ENCODE data around the gene OTOP3. TPM values are rescaled to one million over a fixed set of nuclear protein-coding genes. Genes with fewer than 3 reads are reported as not detected.

Gene OTOP3
- total RNA-seq, 6 experiments from 2014 or later = not detected

DNA sequence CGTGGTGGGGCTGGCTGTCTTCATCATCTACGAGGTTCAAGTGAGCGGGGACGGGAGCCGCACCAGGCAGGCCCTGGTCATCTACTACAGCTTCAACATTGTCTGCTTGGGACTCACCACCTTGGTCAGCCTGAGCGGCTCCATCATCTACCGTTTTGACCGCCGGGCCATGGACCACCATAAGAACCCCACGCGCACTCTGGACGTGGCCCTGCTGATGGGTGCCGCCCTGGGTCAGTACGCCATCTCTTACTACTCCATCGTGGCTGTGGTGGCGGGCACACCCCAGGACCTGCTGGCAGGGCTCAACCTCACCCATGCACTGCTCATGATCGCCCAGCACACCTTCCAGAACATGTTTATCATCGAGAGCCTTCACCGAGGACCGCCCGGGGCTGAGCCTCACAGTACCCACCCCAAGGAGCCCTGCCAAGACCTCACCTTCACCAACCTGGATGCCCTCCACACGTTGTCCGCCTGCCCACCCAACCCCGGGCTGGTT is 5.1 kb upstream of the OTOP3 start:
- Mint-ChIP-seq H3K27ac (no peak overlapping the region), H3K27me3 (ENCODE audit: insufficient read depth) (peaks cover 58% of the 10 kb centered on the region), H3K4me1 (ENCODE audit: low read depth) (no peaks in the 10 kb centered on the region), H3K36me3 (ENCODE audit: low read depth) (no peaks in the 10 kb centered on the region), H3K9me3 (no peaks in the 10 kb centered on the region), H3K4me3 (no peak overlapping the region)
- DNase-seq = no peak
- TF ChIP-seq, protein P1, sequence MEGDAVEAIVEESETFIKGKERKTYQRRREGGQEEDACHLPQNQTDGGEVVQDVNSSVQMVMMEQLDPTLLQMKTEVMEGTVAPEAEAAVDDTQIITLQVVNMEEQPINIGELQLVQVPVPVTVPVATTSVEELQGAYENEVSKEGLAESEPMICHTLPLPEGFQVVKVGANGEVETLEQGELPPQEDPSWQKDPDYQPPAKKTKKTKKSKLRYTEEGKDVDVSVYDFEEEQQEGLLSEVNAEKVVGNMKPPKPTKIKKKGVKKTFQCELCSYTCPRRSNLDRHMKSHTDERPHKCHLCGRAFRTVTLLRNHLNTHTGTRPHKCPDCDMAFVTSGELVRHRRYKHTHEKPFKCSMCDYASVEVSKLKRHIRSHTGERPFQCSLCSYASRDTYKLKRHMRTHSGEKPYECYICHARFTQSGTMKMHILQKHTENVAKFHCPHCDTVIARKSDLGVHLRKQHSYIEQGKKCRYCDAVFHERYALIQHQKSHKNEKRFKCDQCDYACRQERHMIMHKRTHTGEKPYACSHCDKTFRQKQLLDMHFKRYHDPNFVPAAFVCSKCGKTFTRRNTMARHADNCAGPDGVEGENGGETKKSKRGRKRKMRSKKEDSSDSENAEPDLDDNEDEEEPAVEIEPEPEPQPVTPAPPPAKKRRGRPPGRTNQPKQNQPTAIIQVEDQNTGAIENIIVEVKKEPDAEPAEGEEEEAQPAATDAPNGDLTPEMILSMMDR (IDR thresholded peaks at IDR 0.05) = no peak

DNA sequence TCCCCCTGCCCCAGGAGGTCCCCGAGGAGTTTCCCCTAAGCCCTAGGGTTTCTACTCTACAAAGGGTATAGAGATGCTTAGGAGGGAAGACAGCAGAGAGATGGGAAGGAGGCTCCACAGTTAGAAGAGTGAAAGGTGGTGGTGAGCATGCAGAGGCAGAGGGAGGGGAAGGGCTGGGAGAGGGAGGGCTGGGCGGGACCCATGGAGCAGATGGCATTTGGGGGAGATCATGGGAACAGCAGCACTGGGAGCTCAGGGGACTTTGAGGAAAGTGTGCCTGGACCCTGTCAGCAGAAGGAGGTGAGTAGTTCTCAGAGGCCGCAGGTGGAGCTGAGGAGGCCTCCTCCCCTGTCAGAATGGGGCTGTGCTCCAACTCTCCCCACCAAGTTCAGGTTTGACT is 650 bp upstream of the OTOP3 start:
- peaks cover 56% of the 10 kb centered on the region for H3K27me3 Mint-ChIP-seq (ENCODE audit: insufficient read depth)
- no peaks in the 10 kb centered on the region for H3K4me1 Mint-ChIP-seq (ENCODE audit: low read depth)
- no peak for DNase-seq
- no peaks in the 10 kb centered on the region for H3K9me3 Mint-ChIP-seq
- H3K4me3 Mint-ChIP-seq = no peak overlapping the region
- H3K36me3 Mint-ChIP-seq (ENCODE audit: low read depth) = no peaks in the 10 kb centered on the region
- no peak overlapping the region for H3K27ac Mint-ChIP-seq
- TF ChIP-seq, protein P1 (IDR thresholded peaks at IDR 0.05) = no peak

- no peak overlapping the region for H3K27ac Mint-ChIP-seq
- no peaks in the 10 kb centered on the region for H3K9me3 Mint-ChIP-seq
- no peaks in the 10 kb centered on the region for H3K36me3 Mint-ChIP-seq (ENCODE audit: low read depth)
- H3K4me3 Mint-ChIP-seq = no peak overlapping the region
- no peaks in the 10 kb centered on the region for H3K4me1 Mint-ChIP-seq (ENCODE audit: low read depth)
- H3K27me3 Mint-ChIP-seq (ENCODE audit: insufficient read depth) = peaks cover 56% of the 10 kb centered on the region
- TF ChIP-seq, protein P1 (IDR thresholded peaks at IDR 0.05) = no peak
- DNase-seq = no peak
These were observed 737 bp downstream of the OTOP3 start for GRCh38 chr17:74936470-74936799.

GRCh38 chr17:74937064-74938051 is 1.7 kb downstream of the OTOP3 start:
- Mint-ChIP-seq H3K4me3 (no peak overlapping the region), H3K27me3 (ENCODE audit: insufficient read depth) (peaks cover 63% of the 10 kb centered on the region)

DNA sequence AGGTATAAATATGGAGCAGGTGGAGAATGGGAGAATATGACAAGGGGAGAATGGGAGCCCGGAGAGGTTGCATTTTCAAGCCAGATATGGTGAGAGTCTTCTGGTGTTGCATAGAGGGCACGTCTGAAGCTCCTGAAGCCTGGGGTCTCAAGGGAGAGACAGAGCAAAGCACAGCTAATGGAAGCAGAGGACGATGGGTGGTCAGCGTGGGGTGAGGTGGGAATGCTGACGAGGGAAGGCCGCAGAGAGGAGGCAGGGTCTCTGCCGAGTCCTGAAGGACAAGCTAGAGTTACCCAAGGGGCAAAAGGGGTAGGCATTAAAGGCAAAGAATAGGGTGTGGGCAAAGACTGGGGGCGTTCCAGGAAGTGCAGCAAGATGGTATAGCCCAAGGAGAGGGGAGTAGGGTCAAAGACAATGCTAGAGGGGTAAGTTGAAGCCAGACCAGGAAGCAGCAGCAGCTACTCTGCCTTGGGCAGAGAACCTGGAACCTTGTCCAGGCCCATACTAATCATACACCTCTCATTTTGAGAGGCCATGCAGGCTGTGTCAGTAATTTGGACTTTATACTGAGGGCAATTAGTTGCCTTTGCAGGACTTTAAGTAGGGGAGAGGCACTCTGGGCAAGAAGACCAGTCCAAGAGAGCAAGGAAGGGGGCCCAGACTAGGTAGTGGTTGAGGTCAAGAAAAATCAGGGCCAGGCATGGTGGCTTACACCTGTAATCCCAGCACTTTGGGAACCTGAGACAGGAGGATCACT is 2.7 kb downstream of the OTOP3 start:
- no peak for DNase-seq
- no peak overlapping the region for H3K4me3 Mint-ChIP-seq
- no peaks in the 10 kb centered on the region for H3K4me1 Mint-ChIP-seq (ENCODE audit: low read depth)
- H3K36me3 Mint-ChIP-seq (ENCODE audit: low read depth) = no peaks in the 10 kb centered on the region
- TF ChIP-seq, protein P1 (IDR thresholded peaks at IDR 0.05) = no peak
- no peak overlapping the region for H3K27ac Mint-ChIP-seq
- peaks cover 64% of the 10 kb centered on the region for H3K27me3 Mint-ChIP-seq (ENCODE audit: insufficient read depth)
- no peaks in the 10 kb centered on the region for H3K9me3 Mint-ChIP-seq

More at GRCh38 chr17:74937064-74938051, 1.7 kb downstream of the OTOP3 start:
- Mint-ChIP-seq H3K4me1 (ENCODE audit: low read depth) (no peaks in the 10 kb centered on the region), H3K9me3 (no peaks in the 10 kb centered on the region), H3K27ac (no peak overlapping the region), H3K36me3 (ENCODE audit: low read depth) (no peaks in the 10 kb centered on the region)
- DNase-seq = no peak
- TF ChIP-seq, protein P1 (IDR thresholded peaks at IDR 0.05) = no peak

All from HFFc6 (cell line).